Testis (tissue), 3 donors: Measurements from ENCODE around the gene DOK1. TPM values are rescaled to one million over a fixed set of nuclear protein-coding genes. Genes with fewer than 3 reads are reported as not detected.
A peak's percentile ranks its signal among the peaks of the same experiment; 100 is the strongest.

Source experiments
- DNase-seq: peaks from one replicate; pipeline ENCODE4 v3.0.0-alpha.2; 2019
- H3K27ac ChIP-seq, 2 donors: fragments of 200-600 bp; sonication (generic); one replicate each; pipeline ENCODE4 v1.5.1; 2019
- H3K27me3 ChIP-seq: fragments of 200-600 bp; sonication (generic); one replicate; pipeline ENCODE4 v1.5.1; 2019
- H3K36me3 ChIP-seq: fragments of 200-600 bp; sonication (generic); one replicate; pipeline ENCODE4 v1.5.1; 2017; ENCODE audit warnings: low read depth; ENCODE audit errors: missing control alignments
- H3K4me1 ChIP-seq: fragments of 200-600 bp; sonication (generic); one replicate; pipeline ENCODE4 v1.5.1; 2019
- H3K4me3 ChIP-seq, 2 donors: fragments of 200-600 bp; sonication (generic); one replicate each; pipeline ENCODE4 v1.5.1; 2017 to 2019
- H3K9me3 ChIP-seq: fragments of 200-600 bp; sonication (generic); one replicate; pipeline ENCODE4 v1.5.1; 2017
- POLR2A ChIP-seq: fragments of 450-650 bp; IDR thresholded peaks from one replicate; pipeline ENCODE4 v1.6.1; 2017; ENCODE audit warnings: antibody characterized with exemption, mild to moderate bottlenecking, moderate library complexity
- WGBS, 2 donors: methylation state at CpG; one replicate each; pipeline ENCODE4 v1.1.5; 2018; 5-methylcytosine and 5-hydroxymethylcytosine counted together
- intact Hi-C: fragments of 100-400 bp; cut with DNase I; formaldehyde crosslinking; loops from one replicate; pipeline ENCODE4 v1.15.1; 2023; ENCODE audit warnings: low total_unique reads
- polyA plus RNA-seq: library from polyadenylated mRNA; stranded (reverse); fragments of 350-450 nt; fragmentation: Illumina TruSeq; extraction: RNeasy Lipid Tissue Mini Kit (QIAGEN cat#74804); gene quantifications from one replicate; pipeline ENCODE4 v1.2.3, GENCODE V29; 2014; ENCODE audit warnings: low read depth, low replicate concordance; ENCODE audit not compliant: insufficient read depth
- total RNA-seq, 2 donors: library from RNA; depleted of rRNA; stranded (reverse); fragments of >200 nt; gene quantifications; one replicate each; pipeline ENCODE4 v1.2.3, GENCODE V29; 2016
- TF ChIP-seq, protein P1 (sequence below), 3 experiments: fragments of 450-650 bp in 2 of 3; fragments of 200-600 bp in 1 of 3; sonication (generic) in 1 of 3; IDR thresholded peaks; one replicate each; pipeline ENCODE4 v1.5.1; 2016 to 2019; ENCODE audit warnings: antibody characterized with exemption in 3 of 3, mild to moderate bottlenecking in 2 of 3, moderate library complexity in 1 of 3

The DOK1 gene
- total and polyA plus RNA-seq, 3 donors from 2014 or later = 9.3 to 19.3 (median 11.2) TPM

DNA sequence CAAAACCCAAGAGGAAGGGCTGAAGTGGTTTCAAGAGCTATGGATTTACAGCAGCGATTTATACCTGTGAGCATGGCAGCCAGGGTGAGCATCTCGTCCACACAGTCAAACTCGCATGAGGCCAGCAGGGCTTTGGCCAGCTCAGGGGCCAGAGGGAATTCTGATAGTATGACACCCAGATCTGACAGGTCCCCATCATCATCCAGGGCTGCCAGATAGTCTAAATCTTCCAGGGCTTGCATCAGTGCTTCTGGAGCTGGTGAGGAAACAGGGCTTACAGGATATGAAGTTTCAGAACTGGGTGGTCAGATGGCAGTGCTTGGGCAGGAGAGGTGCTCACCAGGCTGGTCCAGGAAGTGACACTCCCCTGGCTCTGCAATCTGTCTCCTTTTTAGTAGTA, 32.0 kb upstream of the DOK1 start:
- no peak for DNase-seq

DNA sequence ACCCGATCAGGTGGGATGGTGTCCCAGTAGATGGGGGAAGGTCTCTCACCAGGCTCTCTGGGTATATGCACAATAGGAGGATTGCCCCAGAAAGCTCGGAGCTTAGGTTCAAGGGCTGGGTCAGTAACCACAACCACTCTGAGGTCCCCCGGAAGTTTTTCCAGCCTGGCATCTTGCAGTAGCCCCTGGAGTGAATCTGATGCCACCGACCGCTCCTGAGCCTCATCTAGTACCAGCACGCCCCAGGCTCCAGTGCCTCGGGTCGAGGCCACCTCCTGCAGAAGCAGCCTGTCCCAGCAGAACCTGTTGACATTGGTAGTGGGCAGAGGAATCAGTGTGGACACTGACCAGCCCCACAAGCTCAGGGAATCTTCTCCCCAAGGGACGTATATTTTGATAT, 30.5 kb upstream of the DOK1 start:
- 86 to 91% methylated on average over 7 to 9 of the region's 9 CpGs for WGBS, 2 donors

More for the DNA sequence above, 32.0 kb upstream of the DOK1 start:
- Histone ChIP-seq H3K9me3 (no peaks in the 10 kb centered on the region), H3K27me3 (no peaks in the 10 kb centered on the region), H3K4me3 (no peak overlapping the region), H3K27ac (no peak overlapping the region), H3K36me3 (no peaks in the 10 kb centered on the region), H3K4me1 (no peaks in the 10 kb centered on the region)
- no peak for TF ChIP-seq POLR2A
- TF ChIP-seq, protein P1, sequence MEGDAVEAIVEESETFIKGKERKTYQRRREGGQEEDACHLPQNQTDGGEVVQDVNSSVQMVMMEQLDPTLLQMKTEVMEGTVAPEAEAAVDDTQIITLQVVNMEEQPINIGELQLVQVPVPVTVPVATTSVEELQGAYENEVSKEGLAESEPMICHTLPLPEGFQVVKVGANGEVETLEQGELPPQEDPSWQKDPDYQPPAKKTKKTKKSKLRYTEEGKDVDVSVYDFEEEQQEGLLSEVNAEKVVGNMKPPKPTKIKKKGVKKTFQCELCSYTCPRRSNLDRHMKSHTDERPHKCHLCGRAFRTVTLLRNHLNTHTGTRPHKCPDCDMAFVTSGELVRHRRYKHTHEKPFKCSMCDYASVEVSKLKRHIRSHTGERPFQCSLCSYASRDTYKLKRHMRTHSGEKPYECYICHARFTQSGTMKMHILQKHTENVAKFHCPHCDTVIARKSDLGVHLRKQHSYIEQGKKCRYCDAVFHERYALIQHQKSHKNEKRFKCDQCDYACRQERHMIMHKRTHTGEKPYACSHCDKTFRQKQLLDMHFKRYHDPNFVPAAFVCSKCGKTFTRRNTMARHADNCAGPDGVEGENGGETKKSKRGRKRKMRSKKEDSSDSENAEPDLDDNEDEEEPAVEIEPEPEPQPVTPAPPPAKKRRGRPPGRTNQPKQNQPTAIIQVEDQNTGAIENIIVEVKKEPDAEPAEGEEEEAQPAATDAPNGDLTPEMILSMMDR (IDR thresholded peaks at IDR 0.05) = no peak
- intact Hi-C loops = no loop called here
- 70 to 79% methylated on average over 3 of the region's 3 CpGs for WGBS, 2 donors

DNA sequence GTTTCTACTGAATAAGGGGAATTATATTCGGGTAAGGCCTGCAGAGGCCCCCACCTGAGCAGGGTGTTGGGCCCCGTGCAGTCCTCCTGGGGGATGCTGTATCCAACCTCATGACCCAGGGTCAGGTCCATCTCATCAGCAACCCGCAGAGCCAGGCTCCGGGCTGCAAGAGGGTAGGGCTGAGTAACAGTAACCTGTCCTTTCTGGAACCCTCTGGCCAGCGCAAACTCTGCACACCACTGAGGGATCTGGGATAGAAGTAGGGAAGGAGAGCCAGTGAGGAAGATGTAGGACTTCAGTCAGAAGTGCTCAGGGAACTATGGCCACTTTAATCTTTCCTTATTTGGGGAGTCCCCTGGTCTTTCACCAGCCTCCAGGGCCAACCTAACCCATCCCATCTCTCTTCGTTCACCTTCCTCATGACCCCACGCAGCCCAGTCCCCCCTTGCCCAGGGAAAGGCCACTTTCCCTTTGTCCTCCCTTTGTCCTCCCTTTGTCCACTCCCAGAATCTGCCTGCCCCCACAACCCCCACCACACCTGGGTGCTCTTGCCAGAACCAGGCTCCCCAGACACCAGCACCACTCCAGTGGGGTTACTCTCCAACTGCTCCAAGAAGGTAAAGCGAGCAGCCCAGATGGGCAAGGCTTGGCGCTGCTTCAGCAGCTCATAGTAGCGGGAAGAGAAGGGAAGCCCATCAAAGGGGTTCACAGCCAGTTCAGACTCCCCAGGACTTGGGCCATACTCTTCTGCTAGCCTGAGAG, 29.4 kb upstream of the DOK1 start:
- H3K36me3 ChIP-seq = no peaks in the 10 kb centered on the region
- no peaks in the 10 kb centered on the region for H3K27me3 ChIP-seq
- no peak overlapping the region for H3K27ac ChIP-seq
- H3K4me1 ChIP-seq = peaks cover 7% of the 10 kb centered on the region
- TF ChIP-seq, protein P1 (IDR thresholded peaks at IDR 0.05) = no peak
- TF ChIP-seq POLR2A = no peak
- H3K4me3 ChIP-seq = no peak overlapping the region
- 88 to 90% methylated on average over 10 of the region's 10 CpGs for WGBS, 2 donors
- no peak for DNase-seq
- H3K9me3 ChIP-seq = no peaks in the 10 kb centered on the region
- intact Hi-C loops = no loop called here

More for the DNA sequence above, 30.5 kb upstream of the DOK1 start:
- Histone ChIP-seq H3K4me1 (peaks cover 7% of the 10 kb centered on the region), H3K4me3 (no peak overlapping the region), H3K9me3 (no peaks in the 10 kb centered on the region), H3K27me3 (no peaks in the 10 kb centered on the region), H3K27ac (no peak overlapping the region), H3K36me3 (no peaks in the 10 kb centered on the region)
- intact Hi-C loops = no loop called here
- no peak for DNase-seq
- TF ChIP-seq, protein P1 (IDR thresholded peaks at IDR 0.05) = no peak
- no peak for TF ChIP-seq POLR2A

DNA sequence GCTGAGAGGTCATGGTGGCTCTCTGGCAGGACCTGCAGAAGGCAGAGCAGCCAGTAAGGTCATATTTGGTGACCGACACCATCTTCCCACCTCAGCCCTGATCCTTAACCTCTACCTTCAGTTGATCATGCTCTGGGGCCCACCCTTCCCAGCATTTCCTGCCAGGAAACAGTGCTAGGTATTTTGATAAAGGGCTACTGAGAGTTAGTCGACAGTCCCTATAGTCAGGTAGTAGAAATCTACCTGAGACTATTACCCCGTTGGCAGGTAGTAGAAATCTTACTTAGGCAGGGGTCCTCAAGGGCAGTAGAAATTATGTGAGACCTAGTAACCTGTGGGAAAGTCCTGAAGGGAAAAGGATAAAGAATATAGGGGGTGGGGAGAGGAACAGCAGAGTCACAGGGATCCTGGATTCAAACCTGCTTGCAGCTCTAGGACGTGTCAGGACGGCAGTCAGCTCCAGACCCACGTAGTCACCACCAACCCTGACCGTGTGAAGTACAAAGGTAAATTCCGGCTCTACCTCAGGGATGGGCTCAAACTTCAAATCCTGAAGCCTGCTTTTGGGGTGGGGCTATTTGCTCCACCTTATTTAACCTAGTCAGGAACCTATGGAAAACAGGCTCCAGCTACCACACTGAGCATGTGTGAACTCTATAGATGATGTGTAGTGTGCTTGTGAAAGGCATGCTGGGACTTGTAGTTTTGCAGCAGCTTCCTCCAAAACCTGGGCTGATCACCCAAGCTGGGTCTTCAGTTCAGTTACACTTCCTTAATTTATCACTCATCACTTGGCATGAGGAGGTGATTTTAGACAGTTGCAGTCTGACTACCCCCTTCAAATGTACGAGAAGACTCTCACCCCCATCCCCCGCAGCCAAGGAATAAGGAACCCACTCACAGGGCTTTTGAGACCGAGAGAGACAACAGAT, 28.5 kb upstream of the DOK1 start, which contains the start of gene DQX1:
Gene DQX1, minus strand, starts transcription at position 515 of the 932 bp plus-strand sequence. Its CDS starts 502 bp downstream, at position 13.
- Histone ChIP-seq H3K36me3 (no peaks in the 10 kb centered on the region), H3K9me3 (no peaks in the 10 kb centered on the region), H3K27ac (no peak within 1 kb of the TSS), H3K4me1 (peaks cover 10% of the 10 kb centered on the region), H3K27me3 (no peaks in the 10 kb centered on the region), H3K4me3 (no peak within 1 kb of the TSS)
- WGBS, 2 donors = 86 to 93% methylated on average over 11 of the region's 11 CpGs
- peak; percentile 37 for DNase-seq
- intact Hi-C loops = no loop called here
- no peak for TF ChIP-seq POLR2A
- TF ChIP-seq, protein P1 (IDR thresholded peaks at IDR 0.05) = no peak
